Right cardiac atrium (tissue), 5 donors: ENCODE data around the gene MT1M. TPM values are rescaled to one million over a fixed set of nuclear protein-coding genes. Genes with fewer than 3 reads are reported as not detected.
"Not testable (repeated sequence)": the region's sequence is repeated elsewhere in the genome, so short reads cannot be mapped to it uniquely, and the experiment has no call there.

Source experiments
- ATAC-seq, 2 donors: fragments of 200-7000 bp; cut with Tn5 transposase; one replicate each; pipeline versions ENCODE4 v1.8.0 to v1.9.1; 2020; ENCODE audit warnings: moderate library complexity in 2 of 2, mild to moderate bottlenecking in 1 of 2
- DNase-seq, 3 donors: peaks; one replicate each; pipeline ENCODE4 v3.0.0-alpha.2; 2020
- H3K27ac ChIP-seq: one replicate; pipeline ENCODE4 v1.5.1; 2013; ENCODE audit warnings: mild to moderate bottlenecking, low read length, control low read depth, moderate library complexity
- H3K27me3 ChIP-seq: one replicate; pipeline ENCODE4 v1.6.1; 2013; ENCODE audit not compliant: control insufficient read depth, insufficient read depth
- H3K4me1 ChIP-seq: one replicate; pipeline ENCODE4 v1.6.1; 2013; ENCODE audit warnings: low read length; ENCODE audit not compliant: control insufficient read depth, insufficient read depth
- H3K4me3 ChIP-seq: one replicate; pipeline ENCODE4 v1.5.1; 2013; ENCODE audit warnings: low read length, control low read depth
- H3K9me3 ChIP-seq: one replicate; pipeline ENCODE4 v1.6.1; 2013; ENCODE audit warnings: low read length; ENCODE audit not compliant: control insufficient read depth
- WGBS: extraction: QIAGEN DNeasy Blood & Tissue Kit; methylation state at CpG from one replicate; pipeline ENCODE4 v1.1.7; 2013; 5-methylcytosine and 5-hydroxymethylcytosine counted together
- intact Hi-C, 4 donors: fragments of 100-400 bp; cut with DNase I; formaldehyde crosslinking; loops; one replicate each; pipeline versions ENCODE4 v1.11.0 to v1.14.0; 2022 to 2023
- long read RNA-seq, 4 donors: library from polyadenylated mRNA; unstranded; transcript quantifications; one replicate each; pipeline ENCODE4 v2.0.0, GENCODE V29; 2020 to 2021
- polyA plus RNA-seq: library from polyadenylated mRNA; stranded (reverse); fragments of 200-250 nt; gene quantifications from one replicate; pipeline ENCODE4 v1.2.3, GENCODE V29; 2013
- total RNA-seq, 4 donors: library from RNA; stranded (reverse); fragmentation: NEBNext Ultra II Directional; extraction: Animal tissue kit (Norgen Biotek cat#: 25700); gene quantifications; one replicate each; pipeline ENCODE4 v1.2.1, GENCODE V29; 2021
- donor health status: healthy with polysubstance abuse.
- donor health status: DM: no; HTN: yes; CAD: no.
- donor health status: DM: no; HTN: no; CAD: no.
- donor health status: DM: no; HTN: yes; CAD: no; lungs with severe emphysema.
- donor health status: DM: yes; HTN: yes; CAD: no.

Gene MT1M
- total RNA-seq: 10 to 100 TPM in 1 of 4 donors, 1 to 10 TPM in 3; 3.0 to 26.7 (median 6.6) TPM
- 18.0 TPM for polyA plus RNA-seq
- long read RNA-seq, donor 1, partial matches to known transcripts: 0 of 2 reads
- long read RNA-seq, donor 1, other reads (novel, unspliced or antisense): 0 of 2 reads
- long read RNA-seq, donor 2, partial matches to known transcripts: 0 of 2 reads
- long read RNA-seq, donor 2, other reads (novel, unspliced or antisense): 0 of 2 reads
- long read RNA-seq, donor 3, partial matches to known transcripts: 0 of 3 reads
- long read RNA-seq, donor 3, other reads (novel, unspliced or antisense): 1 of 3 reads
- long read RNA-seq, donor 4, partial matches to known transcripts: 0 of 2 reads
- long read RNA-seq, donor 4, other reads (novel, unspliced or antisense): 0 of 2 reads

GRCh38 chr16:56632156-56632847, at the start of gene MT1M:
Gene MT1M (plus strand): TSS chr16:56632659. CDS start chr16:56632732, 73 bp downstream.
- no peaks in the 10 kb centered on the region for H3K4me1 ChIP-seq
- WGBS: under 1% methylated on average over 61 of the region's 61 CpGs
- peak within 1 kb of the TSS; percentile 75 for H3K27ac ChIP-seq
- ATAC-seq: peak; percentile 93 to 94
- no peaks in the 10 kb centered on the region for H3K9me3 ChIP-seq
- no peaks in the 10 kb centered on the region for H3K27me3 ChIP-seq
- DNase-seq: peak; percentile 87 to 92 (median 89)
- intact Hi-C loops: no loop called here
- H3K4me3 ChIP-seq: peak within 1 kb of the TSS; percentile 41

- H3K27me3 ChIP-seq, H3K4me1 ChIP-seq, H3K9me3 ChIP-seq, intact Hi-C loops, H3K27ac ChIP-seq, DNase-seq, ATAC-seq, H3K4me3 ChIP-seq: not testable (repeated sequence)
- 86% methylated on average over 2 of the region's 2 CpGs for WGBS
Measured at GRCh38 chr16:56582911-56583310, 49.5 kb upstream of the MT1M start.

GRCh38 chr16:56583351-56584168, 48.9 kb upstream of the MT1M start:
- DNase-seq (no peak), ATAC-seq (no peak)
- intact Hi-C loops: no loop called here
- 48% methylated on average over 11 of the region's 11 CpGs for WGBS
- Histone ChIP-seq H3K27me3 (no peaks in the 10 kb centered on the region), H3K4me1 (no peaks in the 10 kb centered on the region), H3K4me3 (no peak overlapping the region), H3K9me3 (no peaks in the 10 kb centered on the region), H3K27ac (no peak overlapping the region)

- Histone ChIP-seq H3K9me3 (no peaks in the 10 kb centered on the region), H3K27me3 (no peaks in the 10 kb centered on the region), H3K4me3 (no peak overlapping the region), H3K27ac (no peak overlapping the region), H3K4me1 (no peaks in the 10 kb centered on the region)
- ATAC-seq (no peak), DNase-seq (no peak)
- WGBS: 85% methylated on average over 11 of the region's 11 CpGs
- intact Hi-C loops: no loop called here
Measured at GRCh38 chr16:56584276-56584675, 48.2 kb upstream of the MT1M start.

GRCh38 chr16:56588781-56589140, 43.7 kb upstream of the MT1M start:
- no peak overlapping the region for H3K27ac ChIP-seq
- H3K27me3 ChIP-seq: no peaks in the 10 kb centered on the region
- no peaks in the 10 kb centered on the region for H3K9me3 ChIP-seq
- DNase-seq: no peak
- no peaks in the 10 kb centered on the region for H3K4me1 ChIP-seq
- no peak for ATAC-seq
- peak overlapping the region; percentile 28 for H3K4me3 ChIP-seq
- WGBS: 32% methylated on average over 9 of the region's 9 CpGs
- intact Hi-C loops: no loop called here

GRCh38 chr16:56589141-56590039, 43.1 kb upstream of the MT1M start, which contains the start of gene MT3:
Gene MT3 (plus strand): TSS chr16:56589528. CDS start chr16:56589591, 63 bp downstream.
- intact Hi-C loops: loop anchor here in 2 of 4 donors (10.0 kb wide), 2 partner anchors 45 to 65 kb away; partner anchors contain the start of gene BBS2 (in 1 of the 2)
- peak in 1 of 2 donors; percentile 48 for ATAC-seq
- H3K9me3 ChIP-seq: no peaks in the 10 kb centered on the region
- no peak for DNase-seq
- 6% methylated on average over 87 of the region's 87 CpGs for WGBS
- no peaks in the 10 kb centered on the region for H3K27me3 ChIP-seq
- no peaks in the 10 kb centered on the region for H3K4me1 ChIP-seq
- peak within 1 kb of the TSS; percentile 28 for H3K4me3 ChIP-seq
- no peak within 1 kb of the TSS for H3K27ac ChIP-seq

GRCh38 chr16:56591377-56592060, 40.9 kb upstream of the MT1M start:
- no peaks in the 10 kb centered on the region for H3K4me1 ChIP-seq
- no peak overlapping the region for H3K4me3 ChIP-seq
- no peak for DNase-seq
- 55% methylated on average over 4 of the region's 4 CpGs for WGBS
- intact Hi-C loops: loop anchor here in 2 of 4 donors (10.0 kb wide), 2 partner anchors 47 to 67 kb away; partner anchors contain the start of gene BBS2 (in 1 of the 2)
- ATAC-seq: no peak
- no peaks in the 10 kb centered on the region for H3K27me3 ChIP-seq
- no peaks in the 10 kb centered on the region for H3K9me3 ChIP-seq
- H3K27ac ChIP-seq: no peak overlapping the region

- ATAC-seq (no peak), DNase-seq (no peak)
- 94% methylated on average over 6 of the region's 6 CpGs for WGBS
- Histone ChIP-seq H3K9me3 (no peaks in the 10 kb centered on the region), H3K4me1 (no peaks in the 10 kb centered on the region), H3K4me3 (no peak overlapping the region), H3K27ac (no peak overlapping the region), H3K27me3 (no peaks in the 10 kb centered on the region)
- intact Hi-C loops: loop anchor here in 2 of 4 donors (10.0 kb wide), 2 partner anchors 49 to 69 kb away; partner anchors contain the start of gene BBS2 (in 1 of the 2)
Measured at GRCh38 chr16:56593573-56594291, 38.7 kb upstream of the MT1M start.

- Histone ChIP-seq H3K27me3 (no peaks in the 10 kb centered on the region), H3K4me3 (no peak overlapping the region), H3K27ac (no peak overlapping the region), H3K9me3 (no peaks in the 10 kb centered on the region), H3K4me1 (no peaks in the 10 kb centered on the region)
- intact Hi-C loops: loop anchor here in 2 of 4 donors (10.0 kb wide), 2 partner anchors 49 to 69 kb away; partner anchors contain the start of gene BBS2 (in 1 of the 2)
- DNase-seq (no peak), ATAC-seq (no peak)
- 94% methylated on average over 5 of the region's 5 CpGs for WGBS
Measured at GRCh38 chr16:56594292-56594619, 38.2 kb upstream of the MT1M start.
